ENCODE results near the gene KANSL1L.
"Not testable (repeated sequence)": the region's sequence is repeated elsewhere in the genome, so short reads cannot be mapped to it uniquely, and the experiment has no call there.

KANSL1L gene

DNA sequence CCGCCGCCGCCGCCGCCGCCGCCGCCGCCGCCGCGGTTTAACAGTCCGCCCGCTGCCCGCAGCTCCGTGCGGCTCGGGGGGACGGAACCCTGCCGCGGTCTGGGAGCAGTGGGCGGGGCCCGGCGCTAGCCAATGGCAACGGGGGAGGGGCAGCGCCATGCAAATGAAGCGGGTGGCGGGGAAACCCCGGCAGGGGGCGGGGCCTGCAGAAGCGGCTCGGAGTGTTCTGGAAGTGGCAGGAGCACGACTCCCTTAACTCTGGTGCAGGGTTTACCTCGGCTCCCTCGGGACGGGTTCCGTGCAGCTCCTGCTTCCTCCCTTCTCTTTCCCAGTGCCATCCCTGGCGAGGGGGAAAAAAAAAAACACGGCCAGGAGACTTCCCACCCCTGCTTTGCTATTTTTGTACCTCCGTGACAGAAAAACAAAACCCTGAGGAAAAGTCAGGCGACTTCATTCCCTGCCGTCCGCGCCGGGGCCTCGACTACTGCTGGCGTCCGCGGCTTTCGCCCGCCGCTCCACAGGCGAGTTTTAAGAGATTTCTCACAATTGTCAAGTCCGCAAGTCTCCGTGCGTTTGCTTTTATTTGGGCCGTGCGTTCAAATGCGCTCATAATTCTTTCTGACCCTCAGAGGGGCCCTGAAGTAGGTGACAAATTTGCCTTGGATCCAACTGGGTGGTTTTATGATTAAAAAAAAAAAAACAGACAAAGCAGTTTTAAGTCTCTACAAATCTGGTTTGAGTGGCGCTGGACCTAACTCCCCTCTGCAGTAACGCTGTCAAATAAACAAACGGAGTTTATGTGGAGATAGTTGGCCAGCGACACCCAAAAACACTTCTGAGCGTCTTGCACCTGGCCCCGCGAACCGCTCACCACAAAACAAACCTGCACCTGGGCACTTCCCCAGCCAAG is at the start of gene KANSL1L:
TSS of gene KANSL1L (minus strand) at position 101 of the 910 bp plus-strand sequence. CDS start 16,827 bp downstream, outside the sequence.
- peak; percentile 95 for DNase-seq (ENCODE audit: low spot score)

DNA sequence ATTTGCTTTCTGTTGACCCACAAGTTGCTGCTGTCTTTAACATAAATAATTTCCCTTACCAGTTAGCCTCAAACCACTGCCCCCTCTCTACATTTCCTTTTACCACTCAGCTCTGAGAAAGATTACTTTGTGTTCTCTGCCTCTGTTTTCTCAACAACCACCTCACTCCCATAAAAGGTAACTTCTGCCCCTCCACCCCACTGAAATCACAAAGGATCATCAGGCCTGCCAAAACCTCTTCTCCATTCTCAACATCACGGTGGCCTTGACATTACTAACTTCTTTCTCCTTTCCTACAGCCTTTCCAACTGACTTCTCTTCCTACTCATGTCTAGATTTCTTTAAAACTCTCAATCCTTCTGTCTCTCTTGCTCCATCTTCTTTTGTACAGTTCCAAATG is 43.9 kb upstream of the KANSL1L start:
- no peak for DNase-seq (ENCODE audit: low spot score)

- DNase-seq (ENCODE audit: low spot score): no peak
Measured at GRCh38 chr2:210210185-210210584, 39.0 kb upstream of the KANSL1L start.

DNA sequence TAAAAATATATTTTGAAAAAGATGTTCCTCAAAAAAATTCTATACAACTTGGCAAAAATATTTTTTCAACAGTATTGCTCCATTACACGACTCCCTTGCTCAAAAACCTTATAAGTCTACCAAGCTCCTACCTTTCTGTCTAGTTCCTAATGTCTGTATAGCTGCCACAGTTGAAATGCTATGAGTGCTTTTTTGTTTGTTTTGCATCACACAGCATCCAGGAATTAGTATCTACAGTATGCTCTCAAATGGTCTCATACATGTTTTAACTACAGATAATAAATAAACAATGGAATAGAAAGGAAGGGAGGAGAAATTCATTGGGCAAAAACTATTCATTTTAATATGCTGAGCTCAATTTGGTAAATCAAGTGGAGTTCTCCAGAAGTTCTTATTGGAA is 36.7 kb upstream of the KANSL1L start:
- no peak for DNase-seq (ENCODE audit: low spot score)

- DNase-seq (ENCODE audit: low spot score): no peak
Measured at GRCh38 chr2:210203558-210203957, 32.3 kb upstream of the KANSL1L start.

- DNase-seq (ENCODE audit: low spot score): no peak
Measured at GRCh38 chr2:210203147-210203546, 31.9 kb upstream of the KANSL1L start.

DNA sequence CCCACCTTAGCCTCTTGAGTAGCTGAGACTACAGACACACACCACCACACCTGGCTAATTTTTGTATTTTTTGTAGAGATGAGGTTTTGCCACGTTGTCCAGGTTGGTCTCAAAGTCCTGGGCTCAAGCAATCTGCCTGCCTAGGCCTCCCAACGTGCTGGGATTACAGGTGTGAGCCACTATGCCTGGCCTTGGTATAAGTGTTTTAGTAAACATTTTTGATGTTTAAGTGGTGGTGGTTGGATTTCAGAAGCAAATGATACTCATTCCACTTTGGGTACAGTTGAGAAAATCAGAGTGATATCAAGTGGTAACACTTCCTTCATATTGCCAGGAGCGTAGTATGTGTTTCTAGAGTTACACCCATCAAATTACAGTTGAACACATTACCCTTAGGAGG is 28.6 kb upstream of the KANSL1L start:
- no peak for DNase-seq (ENCODE audit: low spot score)

DNA sequence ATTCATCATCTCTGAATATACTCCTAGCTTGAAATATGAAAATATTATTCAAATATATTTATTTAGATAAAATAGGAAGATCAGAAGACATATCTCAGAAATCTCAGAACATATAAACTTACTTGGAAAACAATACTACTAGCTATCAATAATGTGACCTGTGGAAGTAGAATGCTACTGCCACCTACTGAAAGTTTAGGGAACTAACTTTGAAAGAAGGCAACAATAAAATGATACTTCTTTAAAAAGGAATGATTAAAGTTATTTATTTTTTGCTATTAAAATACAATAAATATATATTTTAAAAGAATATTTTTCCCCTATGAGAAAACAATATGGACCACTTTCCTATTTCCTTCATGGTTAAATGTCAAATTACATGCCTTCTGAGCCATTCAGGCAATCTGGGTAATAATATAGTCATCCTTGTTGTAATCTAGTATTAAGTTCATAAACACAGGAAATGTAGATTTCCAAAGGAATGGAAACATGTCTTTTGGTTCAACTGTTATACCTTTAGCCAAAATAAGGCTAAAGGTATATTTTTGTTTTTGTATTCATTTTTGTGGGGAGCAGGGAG is 28.1 kb upstream of the KANSL1L start:
- peak; percentile 4 for DNase-seq (ENCODE audit: low spot score)

DNA sequence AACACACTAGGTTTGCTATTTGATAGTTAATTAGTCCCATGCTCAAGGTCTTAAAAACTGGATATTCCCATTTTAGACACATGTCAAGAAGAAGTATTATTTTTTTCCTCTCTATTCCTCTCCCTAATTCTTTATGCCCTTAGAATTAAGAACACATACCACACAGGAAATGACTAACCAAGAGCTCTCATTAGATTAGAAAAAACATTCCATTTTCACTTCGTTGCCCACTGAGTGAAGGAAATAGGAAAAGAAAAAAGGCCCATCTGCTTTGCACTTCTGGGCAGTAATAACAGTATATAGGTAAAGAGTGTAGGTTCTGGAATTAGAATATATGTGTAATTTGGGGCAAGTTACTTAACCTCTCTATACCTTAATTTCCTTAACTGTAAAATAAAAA is 27.1 kb upstream of the KANSL1L start:
- no peak for DNase-seq (ENCODE audit: low spot score)

DNA sequence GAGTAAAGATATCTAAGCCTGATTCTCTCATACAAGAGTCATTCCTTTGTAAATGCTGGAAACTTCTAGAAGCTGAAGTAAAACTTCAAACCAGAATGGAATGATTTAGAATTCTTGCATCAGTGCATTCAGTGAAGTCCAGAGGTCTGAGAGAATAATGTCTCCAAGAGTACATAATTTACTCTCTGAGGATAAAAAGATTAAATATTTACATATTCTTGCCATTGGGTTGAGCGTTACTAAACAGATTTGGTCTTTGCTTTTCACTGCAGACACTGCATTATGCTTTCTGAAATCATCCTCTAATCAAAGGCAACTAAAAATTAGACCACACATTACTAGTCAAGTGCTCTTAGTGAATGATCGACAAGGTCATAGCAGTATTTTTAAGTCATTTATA is 26.5 kb upstream of the KANSL1L start:
- DNase-seq (ENCODE audit: low spot score): no peak

- peak; percentile 38 for DNase-seq (ENCODE audit: low spot score)
Measured at GRCh38 chr2:210195101-210195852, 24.1 kb upstream of the KANSL1L start.

GRCh38 chr2:210190345-210190744 is 19.1 kb upstream of the KANSL1L start:
- DNase-seq (ENCODE audit: low spot score): no peak

DNA sequence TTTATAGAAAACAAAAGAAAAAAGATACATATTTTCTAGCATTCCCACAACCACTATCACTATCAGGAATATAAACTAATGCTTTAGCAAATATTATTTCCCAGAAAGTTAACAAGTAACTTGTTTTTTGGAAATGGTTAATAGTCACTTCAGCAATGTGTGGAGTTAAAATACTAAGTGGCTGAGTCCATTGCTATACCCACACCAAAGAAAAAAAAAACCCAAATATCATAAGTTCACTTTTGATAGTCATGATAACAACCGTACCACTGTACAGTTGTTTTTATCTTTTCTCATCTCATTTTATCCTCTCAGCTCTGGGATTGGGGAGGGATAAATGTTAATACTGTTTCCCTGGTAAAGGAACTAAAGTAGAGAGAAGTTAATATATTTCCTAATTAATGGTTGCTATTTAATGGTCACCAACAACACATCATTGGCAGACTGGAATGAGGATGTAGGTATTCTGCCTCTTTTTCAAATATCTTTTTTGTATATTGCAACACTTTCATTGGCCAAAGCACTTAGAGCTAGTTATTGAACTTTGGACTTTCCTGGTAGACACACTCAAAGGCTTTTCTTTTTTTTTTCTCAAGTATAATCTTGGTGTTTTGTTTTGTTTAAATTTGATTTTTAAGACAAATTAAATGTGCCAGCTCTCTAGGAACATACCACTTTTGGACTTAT is 18.4 kb upstream of the KANSL1L start:
- no peak for DNase-seq (ENCODE audit: low spot score)

- no peak for DNase-seq (ENCODE audit: low spot score)
Measured at GRCh38 chr2:210188755-210189154, 17.5 kb upstream of the KANSL1L start.

DNA sequence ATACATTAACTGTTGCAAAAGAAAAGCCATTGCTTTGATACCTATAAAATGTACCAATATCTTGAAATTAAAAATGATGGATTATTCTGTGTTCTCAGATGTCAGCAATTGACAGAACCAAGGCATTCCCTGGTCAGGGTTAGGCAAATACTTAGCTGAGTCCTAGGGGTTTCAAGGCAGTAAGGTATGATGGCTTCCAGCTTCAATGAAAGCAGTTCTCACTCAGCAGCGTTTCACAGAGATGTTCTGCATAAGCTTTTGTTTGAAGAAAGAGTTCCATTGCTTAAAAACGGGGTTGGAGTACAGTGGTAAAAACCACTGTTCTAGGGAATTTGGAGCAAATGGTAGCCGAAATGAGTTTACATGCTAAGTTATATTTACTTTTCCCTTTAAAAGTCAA is 17.0 kb upstream of the KANSL1L start:
- DNase-seq (ENCODE audit: low spot score): no peak

DNA sequence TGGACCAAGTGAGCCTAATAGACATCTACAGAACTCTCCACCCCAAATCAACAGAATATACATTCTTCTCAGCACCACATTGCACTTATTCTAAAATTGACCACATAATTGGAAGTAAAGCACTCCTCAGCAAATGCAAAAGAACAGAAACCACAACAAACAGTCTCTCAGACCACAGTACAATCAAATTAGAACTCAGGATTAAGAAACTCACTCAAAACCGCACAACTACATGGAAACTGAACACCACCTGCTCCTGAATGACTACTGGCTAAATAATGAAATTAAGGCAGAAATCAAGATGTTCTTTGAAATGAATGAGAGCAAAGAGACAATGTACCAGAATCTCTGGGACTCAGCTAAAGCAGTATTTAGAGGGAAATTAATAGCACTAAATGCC is 12.7 kb upstream of the KANSL1L start:
- DNase-seq (ENCODE audit: low spot score): not testable (repeated sequence)

DNA sequence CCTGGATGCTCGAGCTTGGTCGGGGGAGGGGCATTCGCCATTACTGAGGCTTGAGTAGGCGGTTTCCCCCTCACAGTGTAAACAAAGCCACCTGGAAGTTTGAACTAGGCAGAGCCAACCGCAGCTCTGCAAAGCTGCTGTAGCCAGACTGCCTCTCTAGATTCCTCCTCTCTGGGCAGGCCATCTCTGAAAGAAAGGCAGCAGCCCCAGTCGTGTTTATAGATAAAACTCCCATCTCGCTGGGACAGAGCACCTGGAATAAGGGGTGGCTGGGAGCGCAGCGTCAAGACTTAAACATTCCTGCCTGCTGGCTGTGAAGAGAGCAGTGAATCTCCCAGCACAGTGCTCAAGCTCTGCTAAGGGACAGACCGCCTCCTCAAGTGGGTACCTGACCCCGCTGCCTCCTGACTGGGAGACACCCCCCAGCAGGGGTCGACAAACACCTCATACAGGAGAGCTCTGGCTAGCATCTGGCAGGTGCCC is 10.4 kb upstream of the KANSL1L start:
- peak; percentile 13 for DNase-seq (ENCODE audit: low spot score)

- DNase-seq (ENCODE audit: low spot score): not testable (repeated sequence)
Measured at GRCh38 chr2:210181033-210181605, 9.9 kb upstream of the KANSL1L start.

DNA sequence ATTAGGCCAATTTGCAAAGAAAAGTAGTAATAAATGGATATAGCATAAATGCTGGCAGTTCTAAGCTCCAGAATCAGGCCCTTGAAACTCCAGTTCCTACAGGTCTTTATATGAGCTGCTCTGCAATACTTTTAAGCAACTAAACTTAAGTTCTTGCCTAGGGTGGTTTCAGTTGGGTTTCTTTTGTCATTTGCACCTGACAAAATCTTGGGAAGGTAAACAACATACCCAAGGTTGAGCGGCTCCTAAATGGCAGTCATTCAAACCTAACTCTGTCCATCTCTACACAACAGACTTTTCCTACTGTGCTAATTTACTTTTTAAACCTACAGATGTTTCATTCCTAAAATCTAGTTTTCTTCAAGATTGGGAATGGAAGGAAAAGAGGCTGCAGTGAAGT is 9.3 kb upstream of the KANSL1L start:
- DNase-seq (ENCODE audit: low spot score): no peak

DNA sequence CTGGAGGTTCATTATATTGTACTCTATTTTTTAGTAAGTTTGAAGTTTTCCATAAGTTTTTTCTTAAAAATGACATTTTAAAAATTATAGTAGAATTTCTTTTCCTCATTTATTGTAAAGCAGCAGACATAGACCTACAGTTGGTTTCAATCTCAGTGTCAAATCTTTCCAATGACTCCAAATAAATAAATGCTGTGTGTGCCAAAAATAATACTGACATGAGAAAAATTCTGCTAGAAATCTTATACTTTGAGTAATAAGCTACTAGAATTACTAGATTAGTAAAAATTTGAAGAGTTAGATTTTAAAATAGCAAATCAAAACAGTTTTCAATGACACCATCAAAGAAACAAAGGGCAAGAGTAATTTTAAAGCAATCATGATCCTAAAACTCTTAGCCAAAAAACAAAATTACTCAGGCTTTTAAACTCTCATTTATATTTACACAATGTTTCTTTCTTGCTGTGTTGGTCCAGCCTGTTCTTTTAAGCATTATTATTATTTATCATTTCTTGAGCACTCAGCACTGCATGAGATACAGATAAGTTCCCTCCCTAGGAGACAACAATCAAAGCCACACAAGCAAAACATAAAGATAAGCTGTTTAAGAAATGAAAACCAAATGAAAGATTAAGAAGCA is 8.3 kb upstream of the KANSL1L start:
- no peak for DNase-seq (ENCODE audit: low spot score)

- no peak for DNase-seq (ENCODE audit: low spot score)
Measured at GRCh38 chr2:210177769-210178168, 6.6 kb upstream of the KANSL1L start.

Data from CD4-positive, alpha-beta T cell treated with Interleukin-6 at 100 ng/mL for 8 hours (primary cell).